Renal cortical epithelial cell (primary cell): ENCODE measurements around the gene TLX3. TPM values are rescaled to one million over a fixed set of nuclear protein-coding genes. Genes with fewer than 3 reads are reported as not detected.

Source experiments
- DNase-seq: peaks from one replicate; pipeline ENCODE4 v3.0.0-alpha.2; 2011; ENCODE audit warnings: low read depth
- total RNA-seq: library from RNA; depleted of rRNA; stranded (reverse); fragments of >200 nt; gene quantifications from 2 replicates; pipeline ENCODE4 v1.2.3, GENCODE V29; 2014

Gene TLX3
- total RNA-seq, 1 donor from 2014 or later = not detected

GRCh38 chr5:171306166-171306565 lies 2.9 kb upstream of the TLX3 start:
- DNase-seq = no peak

DNA sequence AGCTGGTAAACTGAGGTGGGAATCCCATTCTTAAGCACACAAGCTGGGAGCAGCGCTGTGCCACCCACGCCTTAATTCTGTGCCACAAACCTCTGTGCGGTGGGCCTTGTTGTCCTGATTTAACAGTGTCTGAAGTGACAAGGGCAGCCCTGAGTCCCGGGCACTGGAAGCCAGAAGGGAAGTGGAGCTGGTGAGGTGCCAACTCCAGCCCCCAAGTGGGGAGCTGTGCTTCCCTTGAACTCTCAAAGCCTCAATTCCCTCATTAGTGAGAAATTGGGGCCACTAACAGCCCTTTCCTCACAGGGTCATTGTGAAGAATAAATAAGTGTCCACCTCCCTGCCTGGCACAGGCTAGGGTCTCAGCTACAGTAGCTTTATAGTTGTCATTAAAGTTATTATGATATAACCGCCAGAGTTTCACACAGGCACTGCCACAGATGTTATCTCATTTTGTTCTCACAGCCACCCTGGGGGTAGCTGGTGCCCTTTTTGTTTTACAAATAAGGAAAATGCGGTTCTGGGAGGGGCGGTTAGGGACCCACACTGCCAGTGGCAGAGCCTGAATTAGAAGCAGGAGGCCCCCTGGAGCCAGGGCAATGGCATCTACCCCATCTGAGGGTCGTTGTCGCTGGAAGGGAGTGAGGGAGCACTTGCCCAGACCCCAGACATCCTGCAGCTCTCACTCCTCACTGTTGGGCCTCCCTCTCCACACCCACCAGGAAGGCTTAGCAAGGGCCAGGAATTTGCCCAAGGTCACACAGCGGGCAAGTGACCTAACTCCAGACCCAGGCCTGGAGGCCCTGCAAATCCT lies 2.1 kb upstream of the TLX3 start:
- DNase-seq = no peak

DNA sequence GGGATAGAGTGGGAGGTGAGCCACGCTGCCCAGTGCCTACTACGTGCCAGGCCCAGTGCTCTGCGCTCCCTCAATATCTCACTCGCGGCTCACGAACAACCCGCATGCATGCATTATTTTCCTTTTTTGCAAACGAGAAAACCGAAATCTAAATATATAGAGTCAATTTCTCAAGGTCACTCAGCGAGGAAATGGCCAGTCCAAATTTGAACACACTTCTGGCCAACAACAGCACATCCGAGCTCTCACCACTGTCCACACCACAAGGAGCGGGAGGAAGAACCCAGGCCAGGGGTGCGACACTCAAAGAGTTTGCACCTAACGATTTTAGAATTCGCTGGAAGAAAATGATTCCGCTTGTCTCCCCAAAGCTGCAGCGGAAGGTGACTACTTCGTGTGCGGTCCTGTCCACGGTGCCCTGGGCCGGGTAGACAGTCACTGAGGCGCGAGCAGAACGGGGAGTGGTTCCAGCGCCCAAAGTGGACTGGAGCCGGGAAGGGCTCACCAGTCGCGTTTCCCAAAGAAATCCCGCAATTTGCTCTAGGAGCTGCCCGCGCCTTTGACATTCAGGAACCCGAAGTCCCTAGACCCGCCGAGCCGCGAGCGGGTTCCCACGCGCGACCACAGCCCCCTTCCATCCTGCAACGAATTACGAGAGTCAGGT lies 1.1 kb upstream of the TLX3 start:
- no peak for DNase-seq

GRCh38 chr5:171309276-171310211 lies 496 bp downstream of the TLX3 start:
- no peak for DNase-seq

DNA sequence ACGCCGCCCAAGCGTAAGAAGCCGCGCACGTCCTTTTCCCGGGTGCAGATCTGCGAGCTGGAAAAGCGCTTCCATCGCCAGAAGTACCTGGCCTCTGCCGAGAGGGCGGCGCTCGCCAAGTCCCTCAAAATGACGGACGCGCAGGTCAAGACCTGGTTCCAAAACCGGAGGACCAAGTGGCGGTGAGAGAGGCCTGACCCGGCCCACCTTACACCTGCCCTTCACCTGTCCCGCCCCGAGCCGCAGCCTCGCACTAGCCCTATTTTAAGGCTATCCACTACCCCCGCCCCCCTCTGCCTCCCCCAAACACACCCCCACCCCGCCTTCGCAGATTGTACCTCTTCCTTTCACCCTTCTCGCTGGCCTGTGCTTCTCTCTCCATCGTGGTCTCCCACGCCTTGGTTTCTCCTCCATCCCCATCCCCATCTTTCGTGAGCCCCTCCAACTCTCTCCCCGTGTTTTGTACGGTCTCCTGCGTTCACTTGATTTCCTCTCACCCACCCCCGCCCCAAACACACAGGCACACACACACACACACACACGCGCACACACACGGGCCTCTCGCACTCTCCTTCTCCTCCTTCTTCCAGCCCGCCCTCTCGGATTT lies 1.3 kb downstream of the TLX3 start:
- DNase-seq = no peak

DNA sequence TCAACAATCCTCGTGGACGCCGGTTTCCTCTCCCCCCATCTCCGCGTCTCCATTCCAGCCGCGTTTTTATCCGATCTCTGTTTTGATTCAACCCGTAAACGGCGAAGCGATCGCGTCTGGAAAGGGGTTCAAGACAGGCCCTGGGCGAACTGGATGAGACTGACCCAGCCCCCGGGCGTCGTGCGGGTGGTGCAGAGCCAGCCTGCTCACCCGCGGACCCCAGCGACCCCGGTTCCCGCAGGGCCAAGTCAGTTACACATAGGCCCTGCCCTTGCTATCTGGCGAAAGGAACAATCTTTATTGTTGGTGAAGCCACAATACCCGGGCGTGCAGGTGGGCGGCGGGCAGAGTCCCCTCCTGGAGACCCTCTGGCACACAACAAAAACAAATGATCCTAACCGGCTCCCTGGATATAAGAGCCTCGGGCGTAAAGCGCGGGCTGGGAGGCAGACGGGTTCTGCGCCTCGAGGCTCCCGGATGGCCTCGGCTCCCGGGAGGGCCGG lies 1.8 kb downstream of the TLX3 start:
- no peak for DNase-seq

DNA sequence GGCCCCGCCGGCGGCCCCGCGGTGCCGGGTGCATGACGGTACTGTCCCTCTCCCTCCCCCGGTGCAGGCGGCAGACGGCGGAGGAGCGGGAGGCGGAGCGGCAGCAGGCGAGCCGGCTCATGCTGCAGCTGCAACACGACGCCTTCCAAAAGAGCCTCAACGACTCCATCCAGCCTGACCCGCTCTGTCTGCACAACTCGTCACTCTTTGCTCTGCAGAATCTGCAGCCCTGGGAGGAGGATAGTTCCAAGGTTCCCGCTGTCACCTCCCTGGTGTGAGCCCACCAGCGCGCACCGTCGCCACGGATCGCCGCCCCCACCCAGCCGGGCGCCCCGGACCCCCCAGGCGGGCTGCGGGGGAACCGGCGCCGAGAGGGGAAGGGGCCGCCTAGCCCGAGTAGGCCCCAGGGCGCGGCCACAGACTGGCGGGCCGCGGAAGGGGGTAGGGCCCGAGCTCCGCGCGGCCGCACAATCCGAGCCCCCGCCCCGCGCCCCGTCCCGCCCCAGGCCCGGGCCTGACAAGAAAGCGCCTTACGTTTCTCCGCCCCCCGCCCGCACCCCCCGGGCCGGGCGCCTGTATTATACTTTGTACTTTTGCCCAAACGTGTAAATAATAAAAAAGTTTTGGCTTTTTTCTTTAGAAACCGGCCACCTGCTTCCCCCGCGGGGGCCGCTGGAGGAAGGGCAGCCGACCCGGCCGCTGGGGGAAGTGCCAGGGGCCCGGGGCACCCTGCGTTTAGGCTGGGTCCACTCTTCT lies 2.5 kb downstream of the TLX3 start:
- DNase-seq = no peak

GRCh38 chr5:171312129-171312974 lies 3.3 kb downstream of the TLX3 start:
- DNase-seq = no peak

GRCh38 chr5:171313481-171314206 lies 4.6 kb downstream of the TLX3 start:
- DNase-seq = no peak

GRCh38 chr5:171314728-171315385 lies 5.8 kb downstream of the TLX3 start:
- no peak for DNase-seq

DNA sequence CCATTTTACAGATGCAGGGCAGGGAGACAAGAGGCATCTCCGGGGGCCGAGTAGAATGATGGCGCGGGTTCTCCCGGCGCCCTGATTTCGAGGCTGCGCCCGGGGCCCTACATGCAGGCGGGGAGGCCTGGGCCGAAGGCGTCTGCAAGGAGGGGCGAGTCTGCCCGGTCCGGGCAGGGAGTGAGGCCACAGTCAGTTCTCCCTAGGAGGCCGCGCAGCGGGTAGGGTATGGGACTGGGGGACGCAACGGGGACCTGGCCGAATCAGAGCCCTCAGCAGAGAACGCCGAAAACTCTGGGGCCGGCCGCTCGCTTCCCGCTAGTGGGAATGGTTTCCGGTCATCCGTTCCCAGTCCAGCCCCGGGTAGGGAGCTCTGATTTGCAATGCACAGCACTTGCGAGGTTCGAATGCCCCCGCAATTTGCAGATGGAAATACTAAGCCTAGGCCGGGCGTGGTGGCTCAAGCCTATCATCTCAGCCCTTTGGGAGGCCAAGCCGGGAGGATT lies 6.4 kb downstream of the TLX3 start:
- DNase-seq = no peak

GRCh38 chr5:171315925-171316257 lies 6.8 kb downstream of the TLX3 start:
- no peak for DNase-seq

GRCh38 chr5:171316258-171317121 lies 7.4 kb downstream of the TLX3 start:
- no peak for DNase-seq

GRCh38 chr5:171317230-171317629 lies 8.2 kb downstream of the TLX3 start:
- no peak for DNase-seq

DNA sequence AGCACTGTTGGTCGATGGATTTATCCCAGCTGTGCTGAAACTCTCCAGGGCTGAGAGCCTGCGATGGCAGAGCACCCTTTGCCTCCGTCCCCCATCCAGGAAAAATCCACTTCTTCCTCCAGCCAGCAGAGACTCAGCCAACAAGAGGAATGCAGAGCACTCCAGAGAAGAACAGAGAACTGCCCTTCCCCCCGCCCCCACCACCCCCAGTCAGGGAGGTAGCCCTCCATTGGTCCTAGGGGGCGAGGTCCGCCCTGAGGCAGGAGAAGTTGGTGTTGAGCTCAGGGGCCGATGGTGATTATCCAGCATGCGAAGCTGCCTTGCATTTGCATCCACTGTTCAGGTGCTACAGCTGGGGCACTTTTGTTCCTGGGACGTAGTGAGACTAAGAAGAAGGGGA lies 9.0 kb downstream of the TLX3 start:
- no peak for DNase-seq

- DNase-seq = no peak
Observed at GRCh38 chr5:171321447-171321846, 12.4 kb downstream of the TLX3 start.

- no peak for DNase-seq
Observed at GRCh38 chr5:171322527-171322926, 13.5 kb downstream of the TLX3 start.

GRCh38 chr5:171323007-171323406 lies 14.0 kb downstream of the TLX3 start:
- no peak for DNase-seq
